ENCODE results near the gene MIEF1. TPM values are rescaled to one million over a fixed set of nuclear protein-coding genes. Genes with fewer than 3 reads are reported as not detected.
"Not testable (repeated sequence)": the region's sequence is repeated elsewhere in the genome, so short reads cannot be mapped to it uniquely, and the experiment has no call there.

The MIEF1 gene
- total and polyA plus RNA-seq, 8 donors: 16.1 to 28.5 (median 25.4) TPM

GRCh38 chr22:39518144-39518786 lies 16.2 kb downstream of the MIEF1 start:
- Histone ChIP-seq H3K27ac (no peak overlapping the region), H3K9me3 (no peaks in the 10 kb centered on the region), H3K27me3 (no peaks in the 10 kb centered on the region), H3K36me3 (peaks cover 0 to 60% of the 10 kb centered on the region in 2 donors), H3K4me1 (peaks cover 19 to 49% of the 10 kb centered on the region in 2 donors), H3K4me3 (no peak overlapping the region)
- TF ChIP-seq, protein P1, sequence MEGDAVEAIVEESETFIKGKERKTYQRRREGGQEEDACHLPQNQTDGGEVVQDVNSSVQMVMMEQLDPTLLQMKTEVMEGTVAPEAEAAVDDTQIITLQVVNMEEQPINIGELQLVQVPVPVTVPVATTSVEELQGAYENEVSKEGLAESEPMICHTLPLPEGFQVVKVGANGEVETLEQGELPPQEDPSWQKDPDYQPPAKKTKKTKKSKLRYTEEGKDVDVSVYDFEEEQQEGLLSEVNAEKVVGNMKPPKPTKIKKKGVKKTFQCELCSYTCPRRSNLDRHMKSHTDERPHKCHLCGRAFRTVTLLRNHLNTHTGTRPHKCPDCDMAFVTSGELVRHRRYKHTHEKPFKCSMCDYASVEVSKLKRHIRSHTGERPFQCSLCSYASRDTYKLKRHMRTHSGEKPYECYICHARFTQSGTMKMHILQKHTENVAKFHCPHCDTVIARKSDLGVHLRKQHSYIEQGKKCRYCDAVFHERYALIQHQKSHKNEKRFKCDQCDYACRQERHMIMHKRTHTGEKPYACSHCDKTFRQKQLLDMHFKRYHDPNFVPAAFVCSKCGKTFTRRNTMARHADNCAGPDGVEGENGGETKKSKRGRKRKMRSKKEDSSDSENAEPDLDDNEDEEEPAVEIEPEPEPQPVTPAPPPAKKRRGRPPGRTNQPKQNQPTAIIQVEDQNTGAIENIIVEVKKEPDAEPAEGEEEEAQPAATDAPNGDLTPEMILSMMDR (IDR thresholded peaks at IDR 0.05): no peak
- intact Hi-C loops (cut with DNase I): no loop called here
- ATAC-seq (no peak), DNase-seq (peak in 1 of 4 donors; percentile 3)

DNA sequence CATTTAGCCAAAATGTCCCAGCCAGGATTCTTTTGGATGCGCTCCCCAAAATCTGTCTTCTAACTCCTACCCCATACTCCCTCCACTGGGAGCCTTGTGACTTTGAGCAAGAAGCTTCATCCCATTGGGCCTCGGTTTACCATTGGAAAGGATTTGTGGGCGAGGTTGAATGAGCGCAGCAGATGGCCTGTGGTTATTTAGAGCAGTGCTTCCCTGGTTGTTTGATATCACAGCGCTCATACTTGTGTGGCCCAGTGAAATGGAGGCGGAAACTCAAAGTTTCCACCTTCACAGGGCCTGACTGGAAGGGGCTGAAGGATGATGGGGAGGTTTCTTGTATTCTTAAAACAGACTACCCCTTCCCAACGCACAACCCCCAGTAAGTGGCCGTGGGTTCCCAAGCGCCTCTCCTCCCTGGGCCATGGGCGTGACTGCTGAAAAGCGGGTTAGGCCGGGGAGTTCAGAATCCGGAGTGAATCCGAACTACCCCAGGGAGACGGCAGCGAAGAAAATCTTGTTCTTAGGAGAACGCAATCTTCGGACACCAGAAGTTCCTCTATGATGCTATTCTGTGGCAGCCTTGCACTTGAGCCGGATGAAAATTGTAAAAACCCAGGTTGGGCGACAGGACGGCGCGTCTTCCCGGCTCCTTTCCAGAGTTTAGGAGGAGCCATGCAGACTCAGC lies 17.0 kb downstream of the MIEF1 start:
- H3K9me3 ChIP-seq: no peaks in the 10 kb centered on the region

GRCh38 chr22:39519681-39520225 lies 17.7 kb downstream of the MIEF1 start:
- Histone ChIP-seq H3K9me3 (no peaks in the 10 kb centered on the region), H3K27me3 (no peaks in the 10 kb centered on the region), H3K4me1 (peaks cover 23 to 55% of the 10 kb centered on the region in 2 donors), H3K36me3 (peaks cover 0 to 60% of the 10 kb centered on the region in 2 donors), H3K27ac (peak overlapping the region; percentile 99), H3K4me3 (peak overlapping the region; percentile 99 to 100)
- intact Hi-C loops (cut with DNase I): no loop called here
- DNase-seq (peak in 3 of 4 donors; percentile 95 to 99 (median 97)), ATAC-seq (peak; percentile 88)
- TF ChIP-seq, protein P1 (IDR thresholded peaks at IDR 0.05): peak; percentile 13 to 19

More for the DNA sequence above, 17.0 kb downstream of the MIEF1 start:
- peak overlapping the region; percentile 99 to 100 for H3K4me3 ChIP-seq
- H3K27ac ChIP-seq: peak overlapping the region; percentile 99
- peak; percentile 5 for ATAC-seq
- no peaks in the 10 kb centered on the region for H3K27me3 ChIP-seq
- peak in 1 of 4 donors; percentile 79 for DNase-seq
- intact Hi-C loops (cut with DNase I): no loop called here
- peaks cover 0 to 60% of the 10 kb centered on the region in 2 donors for H3K36me3 ChIP-seq
- H3K4me1 ChIP-seq: peaks cover 22 to 53% of the 10 kb centered on the region in 2 donors
- TF ChIP-seq, protein P1 (IDR thresholded peaks at IDR 0.05): no peak

GRCh38 chr22:39520226-39521105 lies 18.4 kb downstream of the MIEF1 start, which contains the start of gene ATF4:
Gene ATF4 (plus strand): TSS chr22:39520562. CDS start chr22:39521446, 884 bp downstream.
- Histone ChIP-seq H3K36me3 (peaks cover 0 to 60% of the 10 kb centered on the region in 2 donors), H3K9me3 (no peaks in the 10 kb centered on the region), H3K4me3 (peak within 1 kb of the TSS; percentile 99 to 100), H3K27ac (peak within 1 kb of the TSS; percentile 99), H3K27me3 (no peaks in the 10 kb centered on the region), H3K4me1 (peaks cover 23 to 62% of the 10 kb centered on the region in 2 donors)
- TF ChIP-seq, protein P1 (IDR thresholded peaks at IDR 0.05): no peak
- DNase-seq (peak; percentile 76 to 100 (median 93)), ATAC-seq (peak; percentile 69)
- intact Hi-C loops (cut with DNase I): no loop called here

- peak overlapping the region; percentile 99 to 100 for H3K4me3 ChIP-seq
- H3K9me3 ChIP-seq; H3K27me3 ChIP-seq; ATAC-seq; intact Hi-C loops (cut with DNase I): not testable (repeated sequence)
- peaks cover 23 to 70% of the 10 kb centered on the region in 2 donors for H3K4me1 ChIP-seq
- peak overlapping the region; percentile 99 for H3K27ac ChIP-seq
- peak in 1 of 4 donors; percentile 58 for DNase-seq
- H3K36me3 ChIP-seq: peaks cover 0 to 52% of the 10 kb centered on the region in 2 donors
These were observed 19.2 kb downstream of the MIEF1 start for GRCh38 chr22:39521106-39521885.

- Histone ChIP-seq H3K27ac (peak overlapping the region; percentile 59 to 99), H3K4me1 (peaks cover 23 to 78% of the 10 kb centered on the region in 2 donors), H3K4me3 (peak overlapping the region; percentile 99 to 100), H3K36me3 (peaks cover 0 to 46% of the 10 kb centered on the region in 2 donors)
- H3K9me3 ChIP-seq; H3K27me3 ChIP-seq; intact Hi-C loops (cut with DNase I); ATAC-seq: not testable (repeated sequence)
- peak in 1 of 4 donors; percentile 4 for DNase-seq
These were observed 20.0 kb downstream of the MIEF1 start for GRCh38 chr22:39522091-39522490.
